Measurements from ENCODE around the gene CD58.

DNA sequence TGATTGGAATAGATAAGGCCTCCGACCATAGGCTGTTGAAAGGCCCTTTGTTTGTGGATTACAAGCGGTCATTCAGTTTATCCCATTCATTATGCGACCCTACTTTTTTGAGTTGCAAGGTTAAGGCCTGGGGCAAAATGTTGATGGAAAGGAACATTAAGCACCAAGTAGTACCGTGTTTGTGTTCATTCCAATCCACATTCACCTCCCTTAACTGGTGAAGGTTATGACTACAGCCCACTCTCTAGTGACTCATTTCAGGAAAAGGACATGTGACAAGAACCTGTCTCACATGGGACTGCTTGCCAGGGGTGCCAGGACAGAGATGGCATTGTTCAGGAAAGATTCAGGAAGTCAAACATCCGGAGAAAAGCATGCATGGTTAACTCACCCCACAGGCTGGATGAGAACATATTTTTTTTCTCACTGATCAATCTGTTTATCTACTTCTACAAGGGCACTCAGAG lies 81.6 kb downstream of the CD58 start:
- TF ChIP-seq, protein P1, sequence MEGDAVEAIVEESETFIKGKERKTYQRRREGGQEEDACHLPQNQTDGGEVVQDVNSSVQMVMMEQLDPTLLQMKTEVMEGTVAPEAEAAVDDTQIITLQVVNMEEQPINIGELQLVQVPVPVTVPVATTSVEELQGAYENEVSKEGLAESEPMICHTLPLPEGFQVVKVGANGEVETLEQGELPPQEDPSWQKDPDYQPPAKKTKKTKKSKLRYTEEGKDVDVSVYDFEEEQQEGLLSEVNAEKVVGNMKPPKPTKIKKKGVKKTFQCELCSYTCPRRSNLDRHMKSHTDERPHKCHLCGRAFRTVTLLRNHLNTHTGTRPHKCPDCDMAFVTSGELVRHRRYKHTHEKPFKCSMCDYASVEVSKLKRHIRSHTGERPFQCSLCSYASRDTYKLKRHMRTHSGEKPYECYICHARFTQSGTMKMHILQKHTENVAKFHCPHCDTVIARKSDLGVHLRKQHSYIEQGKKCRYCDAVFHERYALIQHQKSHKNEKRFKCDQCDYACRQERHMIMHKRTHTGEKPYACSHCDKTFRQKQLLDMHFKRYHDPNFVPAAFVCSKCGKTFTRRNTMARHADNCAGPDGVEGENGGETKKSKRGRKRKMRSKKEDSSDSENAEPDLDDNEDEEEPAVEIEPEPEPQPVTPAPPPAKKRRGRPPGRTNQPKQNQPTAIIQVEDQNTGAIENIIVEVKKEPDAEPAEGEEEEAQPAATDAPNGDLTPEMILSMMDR (IDR thresholded peaks at IDR 0.05), result no peak
- no peak for TF ChIP-seq POLR2A (IDR thresholded peaks at IDR 0.05)
